Right atrium auricular region (tissue), 2 donors: ENCODE measurements around the gene MSANTD3. TPM values are rescaled to one million over a fixed set of nuclear protein-coding genes. Genes with fewer than 3 reads are reported as not detected.

ENCODE experiments used
- DNase-seq: peaks from one replicate; pipeline ENCODE4 v3.0.0-alpha.2; 2019; ENCODE audit warnings: low spot score
- H3K27ac ChIP-seq, 2 donors: fragments of 200-600 bp; sonication (generic); 1 replicate in 1 of 2; 2 replicates in 1 of 2; pipeline ENCODE4 v1.5.1; 2016 to 2019
- H3K27me3 ChIP-seq, 2 donors: fragments of 200-600 bp; sonication (generic); one replicate each; pipeline versions ENCODE4 v1.5.1 to v1.6.0; 2017 to 2019
- H3K36me3 ChIP-seq: fragments of 200-600 bp; sonication (generic); one replicate; pipeline ENCODE4 v1.5.1; 2016
- H3K4me1 ChIP-seq, 2 donors: fragments of 200-600 bp; sonication (generic); one replicate each; pipeline versions ENCODE4 v1.5.1 to v1.6.0; 2017 to 2019
- H3K4me3 ChIP-seq, 2 donors: fragments of 200-600 bp; sonication (generic); 1 replicate in 1 of 2; 2 replicates in 1 of 2; pipeline ENCODE4 v1.5.1; 2017 to 2019; ENCODE audit warnings: mild to moderate bottlenecking in 1 of 2, moderate library complexity in 1 of 2
- H3K9me3 ChIP-seq, 2 donors: fragments of 200-600 bp; sonication (generic); one replicate each; pipeline ENCODE4 v1.5.1; 2019
- CTCF ChIP-seq, 2 donors: fragments of 200-600 bp; sonication (generic); IDR thresholded peaks; one replicate each; pipeline ENCODE4 v1.5.1; 2019; ENCODE audit warnings: antibody characterized with exemption in 2 of 2
- total RNA-seq, 2 donors: library from RNA; depleted of rRNA; stranded (reverse); fragments of >200 nt; gene quantifications; one replicate each; pipeline ENCODE4 v1.1.0, GENCODE V29; 2016

Gene MSANTD3
- total RNA-seq, 2 donors from 2014 or later, result 20.9 to 29.3 TPM

- Histone ChIP-seq H3K4me1 (no peaks in the 10 kb centered on the region), H3K27me3 (no peaks in the 10 kb centered on the region), H3K36me3 (no peaks in the 10 kb centered on the region), H3K9me3 (no peaks in the 10 kb centered on the region), H3K27ac (no peak overlapping the region), H3K4me3 (no peak overlapping the region)
- no peak for DNase-seq
- TF ChIP-seq CTCF (IDR thresholded peaks at IDR 0.05), result peak in 1 of 2 donors; percentile 36
These were observed 66.0 kb downstream of the MSANTD3 start for GRCh38 chr9:100492952-100493351.

- Histone ChIP-seq H3K4me3 (no peak overlapping the region), H3K4me1 (no peaks in the 10 kb centered on the region), H3K9me3 (no peaks in the 10 kb centered on the region), H3K36me3 (no peaks in the 10 kb centered on the region), H3K27me3 (no peaks in the 10 kb centered on the region), H3K27ac (no peak overlapping the region)
- DNase-seq, result no peak
- no peak for TF ChIP-seq CTCF (IDR thresholded peaks at IDR 0.05)
These were observed 71.6 kb downstream of the MSANTD3 start for GRCh38 chr9:100498592-100498991.

- TF ChIP-seq CTCF (IDR thresholded peaks at IDR 0.05), result no peak
These were observed 72.5 kb downstream of the MSANTD3 start for GRCh38 chr9:100499460-100499859.

GRCh38 chr9:100499866-100500265, 72.9 kb downstream of the MSANTD3 start:
- TF ChIP-seq CTCF (IDR thresholded peaks at IDR 0.05), result no peak
- Histone ChIP-seq H3K4me3 (no peak overlapping the region), H3K9me3 (no peaks in the 10 kb centered on the region), H3K36me3 (no peaks in the 10 kb centered on the region), H3K4me1 (no peaks in the 10 kb centered on the region), H3K27me3 (no peaks in the 10 kb centered on the region), H3K27ac (no peak overlapping the region)
- no peak for DNase-seq

More at GRCh38 chr9:100499460-100499859, 72.5 kb downstream of the MSANTD3 start:
- Histone ChIP-seq H3K4me3 (no peak overlapping the region), H3K4me1 (no peaks in the 10 kb centered on the region), H3K36me3 (no peaks in the 10 kb centered on the region), H3K27ac (no peak overlapping the region), H3K27me3 (no peaks in the 10 kb centered on the region), H3K9me3 (no peaks in the 10 kb centered on the region)
- DNase-seq, result no peak

Other genes starting within 250 kb of the MSANTD3 start
- gene TEX10, start 74.2 kb upstream of the MSANTD3 start, total RNA-seq, result 1 to 10 TPM; 8.6 to 9.9 TPM
- under 1 TPM in 1 of 2 donors, not detected in 1; 0.37 TPM for gene TMEFF1, start 46.0 kb downstream of the MSANTD3 start, total RNA-seq
- gene CAVIN4, start 150.9 kb downstream of the MSANTD3 start, total RNA-seq, result 10 to 100 TPM; 33.3 to 41.2 TPM